ENCODE data around the gene ABCB10.

ABCB10 gene

DNA sequence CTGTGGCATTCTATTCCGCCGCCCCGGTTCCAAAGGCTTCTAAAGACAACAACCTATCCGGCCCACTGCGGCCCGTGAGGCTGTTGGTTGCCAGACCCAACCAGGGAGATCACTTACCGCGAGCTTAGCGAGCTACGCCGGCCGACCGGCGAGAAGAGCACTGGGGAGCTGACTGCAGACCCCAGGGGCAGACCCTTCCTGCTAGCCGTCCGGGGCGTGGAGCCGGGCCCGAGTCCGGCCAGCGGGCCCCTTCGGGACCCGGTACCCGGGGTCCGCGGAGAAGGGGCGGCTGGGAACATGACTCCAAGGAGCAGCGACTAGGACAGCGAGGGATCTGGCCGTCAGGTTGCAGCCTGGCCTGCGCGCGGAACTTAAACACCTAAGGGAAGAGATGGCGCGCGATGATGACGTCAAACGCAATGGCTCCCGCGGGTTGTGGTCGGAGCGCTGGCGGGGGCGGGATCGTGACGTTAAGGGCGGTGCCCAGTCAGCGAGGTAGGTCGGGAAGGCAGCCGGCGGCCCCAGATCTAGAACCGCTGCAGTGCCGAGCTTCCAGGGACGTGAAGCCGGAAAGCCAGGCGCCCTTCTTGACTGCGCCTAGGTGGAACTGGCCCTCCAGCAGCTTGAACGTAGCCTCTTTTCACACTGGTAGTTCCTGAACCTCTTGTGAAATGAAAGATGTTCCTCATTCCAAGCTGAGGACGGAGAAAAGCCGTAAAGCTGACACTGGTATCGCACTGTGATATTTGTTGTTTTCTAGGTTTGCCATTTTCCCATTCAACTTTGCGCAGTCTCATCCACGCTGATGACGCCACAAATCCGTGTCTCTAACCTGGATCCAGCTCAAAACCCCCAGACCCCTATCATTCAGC lies 50.3 kb downstream of the ABCB10 start, which contains the start of gene NUP133:
Gene NUP133, minus strand, starts transcription at position 391 of the 872 bp plus-strand sequence. Its CDS starts 92 bp downstream, at position 299.
- Histone ChIP-seq H3K4me2 (peak within 1 kb of the TSS; percentile 52), H3K79me2 (ENCODE audit: insufficient read depth, low read depth) (peaks cover 27% of the 10 kb centered on the region), H3K36me3 (ENCODE audit: insufficient read depth) (no peaks in the 10 kb centered on the region), H3K27ac (peak within 1 kb of the TSS; percentile 86), H3K9ac (peak within 1 kb of the TSS; percentile 88), H3K27me3 (ENCODE audit: insufficient read depth, low read depth) (no peaks in the 10 kb centered on the region), H3K4me3 (IDR thresholded peaks at IDR 0.05; ENCODE audit: insufficient read depth, low read depth, low read length) (peak within 1 kb of the TSS; percentile 53), H2AFZ (ENCODE audit: low read depth) (peak within 1 kb of the TSS; percentile 85), H3K4me1 (ENCODE audit: low read depth, poor library complexity, severe bottlenecking) (peaks cover 17% of the 10 kb centered on the region), H4K20me1 (ENCODE audit: insufficient read depth) (no peaks in the 10 kb centered on the region)
- TF ChIP-seq CTCF (conservative IDR thresholded peaks at IDR 0.05; ENCODE audit: low read depth, low read length): no peak

- peak overlapping the region; percentile 85 for H2AFZ ChIP-seq (ENCODE audit: low read depth)
- no peak for TF ChIP-seq CTCF (conservative IDR thresholded peaks at IDR 0.05; ENCODE audit: low read depth, low read length)
- no peaks in the 10 kb centered on the region for H3K27me3 ChIP-seq (ENCODE audit: insufficient read depth, low read depth)
- H3K9ac ChIP-seq: peak overlapping the region; percentile 88
- H3K4me1 ChIP-seq (ENCODE audit: low read depth, poor library complexity, severe bottlenecking): peaks cover 17% of the 10 kb centered on the region
- H3K79me2 ChIP-seq (ENCODE audit: insufficient read depth, low read depth): peaks cover 27% of the 10 kb centered on the region
- no peaks in the 10 kb centered on the region for H3K36me3 ChIP-seq (ENCODE audit: insufficient read depth)
- peak overlapping the region; percentile 86 for H3K27ac ChIP-seq
- H3K4me2 ChIP-seq: peak overlapping the region; percentile 52
- H3K4me3 ChIP-seq (IDR thresholded peaks at IDR 0.05; ENCODE audit: insufficient read depth, low read depth, low read length): peak overlapping the region; percentile 53
- no peaks in the 10 kb centered on the region for H4K20me1 ChIP-seq (ENCODE audit: insufficient read depth)
Observed at GRCh38 chr1:229507502-229507901, 51.0 kb downstream of the ABCB10 start.

DNA sequence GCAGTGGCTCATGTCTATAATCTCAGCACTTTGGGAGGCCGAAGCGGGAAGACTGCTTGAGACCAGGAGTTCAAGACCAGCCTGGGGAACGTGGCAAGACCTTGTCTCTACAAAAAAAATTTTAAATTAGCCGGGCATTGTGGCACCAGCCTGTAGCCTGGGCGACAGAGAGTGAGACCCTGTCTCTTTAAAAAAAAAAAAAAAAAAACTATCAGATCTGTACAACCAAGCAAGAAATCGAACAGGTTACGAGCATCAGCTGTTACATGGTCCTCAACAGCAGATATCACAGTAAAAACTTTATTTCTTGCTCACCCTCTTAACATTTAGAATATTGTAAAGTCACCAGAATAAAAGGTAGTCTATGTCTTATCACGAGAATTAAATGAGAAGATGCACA lies 51.9 kb downstream of the ABCB10 start:
- Histone ChIP-seq H3K36me3 (ENCODE audit: insufficient read depth) (no peaks in the 10 kb centered on the region), H2AFZ (ENCODE audit: low read depth) (no peak overlapping the region), H3K4me2 (peak overlapping the region; percentile 52), H4K20me1 (ENCODE audit: insufficient read depth) (no peaks in the 10 kb centered on the region), H3K4me3 (IDR thresholded peaks at IDR 0.05; ENCODE audit: insufficient read depth, low read depth, low read length) (no peak overlapping the region), H3K79me2 (ENCODE audit: insufficient read depth, low read depth) (peaks cover 27% of the 10 kb centered on the region), H3K9ac (no peak overlapping the region), H3K4me1 (ENCODE audit: low read depth, poor library complexity, severe bottlenecking) (peaks cover 17% of the 10 kb centered on the region), H3K27me3 (ENCODE audit: insufficient read depth, low read depth) (no peaks in the 10 kb centered on the region), H3K27ac (no peak overlapping the region)
- no peak for TF ChIP-seq CTCF (conservative IDR thresholded peaks at IDR 0.05; ENCODE audit: low read depth, low read length)

DNA sequence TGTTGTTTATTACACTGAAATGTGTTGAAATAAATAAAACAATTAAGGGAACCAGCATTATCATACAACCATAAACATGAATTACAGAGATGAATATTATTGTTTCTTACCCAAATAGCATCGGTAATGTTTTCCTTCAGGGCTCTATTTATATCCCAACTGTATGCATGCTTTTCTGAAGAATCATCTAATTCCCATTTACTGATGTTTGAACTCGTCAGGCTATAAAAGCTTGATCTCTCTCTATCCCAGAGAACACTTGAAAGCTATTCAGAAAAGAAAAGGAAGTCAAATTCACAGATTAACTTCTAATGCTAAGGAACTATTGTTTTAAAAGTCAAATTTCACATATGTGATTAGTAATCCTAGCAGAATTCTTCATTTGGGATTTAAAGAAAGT lies 62.7 kb downstream of the ABCB10 start:
- no peak overlapping the region for H3K9ac ChIP-seq
- H3K79me2 ChIP-seq (ENCODE audit: insufficient read depth, low read depth): no peaks in the 10 kb centered on the region
- H3K4me1 ChIP-seq (ENCODE audit: low read depth, poor library complexity, severe bottlenecking): no peaks in the 10 kb centered on the region
- no peaks in the 10 kb centered on the region for H4K20me1 ChIP-seq (ENCODE audit: insufficient read depth)
- no peak overlapping the region for H3K4me2 ChIP-seq
- no peak for TF ChIP-seq CTCF (conservative IDR thresholded peaks at IDR 0.05; ENCODE audit: low read depth, low read length)
- H3K4me3 ChIP-seq (IDR thresholded peaks at IDR 0.05; ENCODE audit: insufficient read depth, low read depth, low read length): no peak overlapping the region
- H2AFZ ChIP-seq (ENCODE audit: low read depth): no peak overlapping the region
- no peak overlapping the region for H3K27ac ChIP-seq
- H3K27me3 ChIP-seq (ENCODE audit: insufficient read depth, low read depth): no peaks in the 10 kb centered on the region
- peaks cover 13% of the 10 kb centered on the region; the same call in 1 of the 2 replicates for H3K36me3 ChIP-seq (ENCODE audit: insufficient read depth)
